KMS-11 (cell line): ENCODE data around the gene BCL2L14.

Source experiments
- H2AFZ ChIP-seq: fragments of 200-600 bp; sonication (generic); 2 replicates; pipeline ENCODE4 v1.6.1; 2016; ENCODE audit warnings: antibody characterized with exemption, mixed run types, low read depth
- H3K27ac ChIP-seq: fragments of 200-600 bp; sonication (generic); 2 replicates; pipeline ENCODE4 v1.6.1; 2016; ENCODE audit warnings: mild to moderate bottlenecking, mixed run types
- H3K27me3 ChIP-seq: fragments of 200-600 bp; sonication (generic); 2 replicates; pipeline ENCODE4 v1.6.1; 2017; ENCODE audit warnings: mild to moderate bottlenecking, low read depth, mixed run types, moderate library complexity; ENCODE audit not compliant: insufficient read depth
- H3K36me3 ChIP-seq: fragments of 200-600 bp; sonication (generic); 2 replicates; pipeline ENCODE4 v1.6.1; 2017; ENCODE audit warnings: mild to moderate bottlenecking, mixed run types; ENCODE audit not compliant: insufficient read depth
- H3K4me1 ChIP-seq: fragments of 200-600 bp; sonication (generic); 2 replicates; pipeline ENCODE4 v1.6.1; 2016; ENCODE audit warnings: mild to moderate bottlenecking, low read depth, mixed run types; ENCODE audit not compliant: poor library complexity, severe bottlenecking
- H3K4me2 ChIP-seq: fragments of 200-600 bp; sonication (generic); 2 replicates; pipeline ENCODE4 v1.7.0; 2016; ENCODE audit warnings: mild to moderate bottlenecking, mixed run types
- H3K4me3 ChIP-seq: fragments of 200-600 bp; sonication (generic); IDR thresholded peaks from 2 replicates; pipeline ENCODE4 v1.6.1; 2017; ENCODE audit warnings: low read depth, low read length, mixed read lengths; ENCODE audit not compliant: insufficient read depth
- H3K79me2 ChIP-seq: fragments of 200-600 bp; sonication (generic); 2 replicates; pipeline ENCODE4 v1.6.1; 2016; ENCODE audit warnings: low read depth, mixed run types; ENCODE audit not compliant: insufficient read depth
- H3K9ac ChIP-seq: fragments of 200-600 bp; sonication (generic); 2 replicates; pipeline ENCODE4 v1.6.1; 2016; ENCODE audit warnings: mild to moderate bottlenecking, mixed run types
- H4K20me1 ChIP-seq: fragments of 200-600 bp; sonication (generic); 2 replicates; pipeline ENCODE4 v1.6.1; 2016; ENCODE audit warnings: mild to moderate bottlenecking, mixed run types; ENCODE audit not compliant: insufficient read depth
- CTCF ChIP-seq: fragments of 200-600 bp; sonication (generic); conservative IDR thresholded peaks from 2 replicates; pipeline ENCODE4 v1.6.1; 2017; ENCODE audit warnings: low read depth, mild to moderate bottlenecking, antibody characterized with exemption, low read length, moderate library complexity, mixed read lengths

The BCL2L14 gene

DNA sequence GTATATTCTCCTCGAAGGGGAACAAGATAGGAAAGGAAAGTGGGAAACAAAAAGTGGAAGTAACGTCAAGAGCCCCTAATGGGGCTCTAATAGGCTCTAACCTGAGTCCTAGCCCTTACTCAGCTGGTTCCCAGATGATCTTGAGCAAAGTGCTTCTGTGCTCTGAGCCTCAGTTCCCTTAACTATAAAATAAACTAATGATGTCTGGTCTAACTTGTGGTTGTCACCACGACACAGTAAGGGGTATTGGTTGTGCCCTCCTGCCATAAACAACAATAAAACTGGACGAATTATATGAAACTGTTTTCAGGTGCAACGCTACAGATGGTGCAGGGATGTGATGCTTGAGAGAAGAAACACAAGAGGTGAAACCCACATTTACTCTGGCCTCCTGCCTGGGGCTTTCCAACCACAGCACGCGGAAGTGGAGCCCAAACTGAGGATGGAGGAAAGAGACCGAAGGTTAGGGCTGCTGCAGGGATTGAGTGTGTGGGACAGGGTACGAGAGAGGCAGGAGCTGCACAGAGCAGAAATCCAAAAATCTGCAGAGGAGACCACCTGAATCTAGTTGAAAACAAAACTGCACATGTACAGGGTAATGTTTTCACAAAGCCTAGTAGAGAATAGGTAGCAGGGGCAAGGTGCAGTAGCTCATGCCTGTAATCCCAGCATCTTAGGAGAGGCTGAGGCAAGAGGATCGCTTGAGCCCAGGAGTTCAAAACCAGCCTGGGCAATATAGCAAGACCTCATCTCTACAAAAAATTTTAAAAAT, 45.6 kb upstream of the BCL2L14 start:
- Histone ChIP-seq H2AFZ (peak overlapping the region; percentile 7; the same call in 1 of the 2 replicates), H3K79me2 (no peaks in the 10 kb centered on the region), H3K4me2 (peak overlapping the region; percentile 82), H3K27ac (peak overlapping the region; percentile 86), H3K4me1 (peaks cover 58% of the 10 kb centered on the region), H3K9ac (peak overlapping the region; percentile 28; the same call in 1 of the 2 replicates), H3K36me3 (no peaks in the 10 kb centered on the region), H4K20me1 (no peaks in the 10 kb centered on the region), H3K27me3 (no peaks in the 10 kb centered on the region), H3K4me3 (no peak overlapping the region)
- TF ChIP-seq CTCF, result no peak

DNA sequence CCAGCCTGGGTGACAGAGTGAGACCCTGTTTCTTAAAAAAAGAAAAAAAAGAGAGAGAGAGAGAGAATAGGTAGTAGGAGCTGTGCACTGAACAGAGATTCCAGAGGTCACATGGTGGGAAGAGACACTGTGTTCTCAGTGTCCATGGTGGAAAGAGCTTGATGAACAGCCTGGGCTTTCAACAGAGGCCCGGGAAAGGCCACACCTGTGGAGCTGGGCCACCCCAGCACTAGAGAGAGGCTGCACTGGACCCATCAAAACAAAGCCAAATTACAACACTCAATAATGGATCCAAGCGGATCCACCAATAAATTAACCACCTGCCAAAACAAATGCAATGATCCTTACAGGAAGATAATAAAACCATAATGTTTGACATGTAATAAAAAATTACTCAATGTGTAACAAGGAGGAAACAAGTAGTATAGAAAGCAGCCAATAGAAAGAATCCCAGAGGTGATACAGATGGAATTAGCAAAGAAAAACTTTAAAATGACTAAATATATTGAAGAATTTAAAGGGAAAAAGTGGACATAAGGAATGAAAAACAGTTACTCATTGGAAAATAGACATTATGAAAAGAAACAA, 44.8 kb upstream of the BCL2L14 start:
- no peaks in the 10 kb centered on the region for H3K79me2 ChIP-seq
- H3K27ac ChIP-seq, result peak overlapping the region; percentile 86
- H3K4me3 ChIP-seq, result no peak overlapping the region
- peaks cover 58% of the 10 kb centered on the region for H3K4me1 ChIP-seq
- peak overlapping the region; percentile 7; the same call in 1 of the 2 replicates for H2AFZ ChIP-seq
- H3K36me3 ChIP-seq, result no peaks in the 10 kb centered on the region
- H4K20me1 ChIP-seq, result no peaks in the 10 kb centered on the region
- H3K4me2 ChIP-seq, result peak overlapping the region; percentile 82
- no peaks in the 10 kb centered on the region for H3K27me3 ChIP-seq
- TF ChIP-seq CTCF, result no peak
- H3K9ac ChIP-seq, result peak overlapping the region; percentile 28; the same call in 1 of the 2 replicates

- no peak for TF ChIP-seq CTCF
- peaks cover 47% of the 10 kb centered on the region for H3K4me1 ChIP-seq
- H3K4me2 ChIP-seq, result no peak overlapping the region
- H3K27ac ChIP-seq, result no peak overlapping the region
- H3K36me3 ChIP-seq, result no peaks in the 10 kb centered on the region
- no peak overlapping the region for H3K4me3 ChIP-seq
- H3K79me2 ChIP-seq, result no peaks in the 10 kb centered on the region
- H3K27me3 ChIP-seq, result no peaks in the 10 kb centered on the region
- H3K9ac ChIP-seq, result no peak overlapping the region
- H4K20me1 ChIP-seq, result no peaks in the 10 kb centered on the region
- no peak overlapping the region for H2AFZ ChIP-seq
Observed at GRCh38 chr12:12028668-12029402, 41.9 kb upstream of the BCL2L14 start.

- H3K4me3 ChIP-seq, result no peak overlapping the region
- H3K27ac ChIP-seq, result no peak overlapping the region
- H3K36me3 ChIP-seq, result no peaks in the 10 kb centered on the region
- H4K20me1 ChIP-seq, result no peaks in the 10 kb centered on the region
- no peak for TF ChIP-seq CTCF
- no peak overlapping the region for H3K9ac ChIP-seq
- H3K4me2 ChIP-seq, result no peak overlapping the region
- H3K27me3 ChIP-seq, result no peaks in the 10 kb centered on the region
- no peak overlapping the region for H2AFZ ChIP-seq
- no peaks in the 10 kb centered on the region for H3K79me2 ChIP-seq
- H3K4me1 ChIP-seq, result peaks cover 39% of the 10 kb centered on the region
Observed at GRCh38 chr12:12029653-12030052, 41.1 kb upstream of the BCL2L14 start.
